DMS153 (cell line): ENCODE measurements around the gene NFKB2.

ENCODE experiments used
- DNase-seq: peaks from one replicate; lab custom pipeline; 2025; lab: John Stamatoyannopoulos, UW

Gene NFKB2

GRCh38 chr10:102395400-102396316, at the start of gene NFKB2:
NFKB2 (plus strand) TSS chr10:102395705; CDS start chr10:102395960, 255 bp downstream.
- peak; percentile 7 for DNase-seq

- peak; percentile 25 for DNase-seq
Observed at GRCh38 chr10:102347236-102347828, 48.2 kb upstream of the NFKB2 start.

- DNase-seq = peak; percentile 58
Observed at GRCh38 chr10:102352066-102352715, 43.3 kb upstream of the NFKB2 start.

- no peak for DNase-seq
Observed at GRCh38 chr10:102354451-102354850, 41.1 kb upstream of the NFKB2 start.

- DNase-seq = no peak
Observed at GRCh38 chr10:102358712-102359382, 36.7 kb upstream of the NFKB2 start.

DNA sequence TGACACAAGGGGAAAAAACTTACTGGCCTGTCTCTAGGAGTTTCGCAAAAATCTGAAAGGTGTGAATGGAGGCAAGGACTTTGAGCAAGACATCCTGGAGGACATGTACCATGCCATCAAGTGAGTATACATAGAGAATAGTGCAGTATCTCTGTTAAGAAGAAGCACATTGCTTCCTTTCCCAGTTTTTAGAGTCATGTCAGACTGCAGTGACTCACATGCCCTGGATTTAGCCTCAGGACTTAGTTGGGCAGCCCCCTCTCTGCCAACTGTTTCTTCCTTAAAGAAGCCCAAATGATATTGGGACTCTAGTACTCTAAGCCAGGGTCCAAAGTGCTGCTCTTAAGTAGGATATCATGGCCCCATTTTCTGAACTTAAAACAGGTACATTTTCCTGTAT, 28.1 kb upstream of the NFKB2 start:
- DNase-seq = no peak

- DNase-seq = no peak
Observed at GRCh38 chr10:102368077-102368476, 27.4 kb upstream of the NFKB2 start.

- no peak for DNase-seq
Observed at GRCh38 chr10:102371295-102371694, 24.2 kb upstream of the NFKB2 start.

DNA sequence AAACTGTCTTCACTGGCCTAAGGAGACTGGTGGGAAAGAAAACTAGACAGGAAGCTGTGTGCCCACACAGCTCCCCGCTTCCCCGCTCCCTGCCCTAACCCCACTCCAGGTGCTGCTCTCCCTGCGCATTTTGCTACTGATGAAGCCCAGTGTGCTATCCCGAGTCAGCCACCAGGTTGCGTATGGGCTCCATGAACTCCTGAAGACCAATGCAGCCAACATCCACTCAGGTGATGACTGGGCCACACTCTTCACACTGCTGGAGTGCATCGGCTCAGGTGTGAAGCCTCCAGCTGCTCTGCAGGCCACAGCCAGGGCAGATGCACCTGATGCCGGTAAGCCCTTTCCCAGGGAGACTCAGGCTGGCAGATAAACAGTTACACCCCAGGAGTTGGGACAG, 20.3 kb upstream of the NFKB2 start:
- DNase-seq = no peak

- no peak for DNase-seq
Observed at GRCh38 chr10:102375867-102376266, 19.6 kb upstream of the NFKB2 start.

DNA sequence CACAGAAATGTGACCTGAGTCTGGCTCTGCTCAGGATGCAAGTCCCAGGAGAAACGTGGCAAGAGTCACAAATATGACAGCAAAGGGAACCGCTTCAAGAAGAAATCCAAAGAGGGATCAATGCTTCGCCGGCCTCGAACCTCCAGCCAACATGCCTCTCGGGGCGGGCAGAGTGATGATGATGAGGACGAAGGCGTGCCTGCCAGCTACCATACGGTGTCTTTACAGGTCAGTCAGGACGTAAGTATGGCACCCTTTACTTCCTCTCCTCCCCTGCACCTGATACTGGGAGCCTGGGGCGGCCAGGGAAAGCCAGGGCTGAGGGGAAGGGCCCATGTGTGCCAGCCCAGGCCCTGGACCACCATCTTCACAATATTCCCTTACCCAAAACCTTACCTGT, 18.6 kb upstream of the NFKB2 start:
- DNase-seq = no peak

GRCh38 chr10:102379383-102379782, 16.1 kb upstream of the NFKB2 start:
- DNase-seq = no peak

DNA sequence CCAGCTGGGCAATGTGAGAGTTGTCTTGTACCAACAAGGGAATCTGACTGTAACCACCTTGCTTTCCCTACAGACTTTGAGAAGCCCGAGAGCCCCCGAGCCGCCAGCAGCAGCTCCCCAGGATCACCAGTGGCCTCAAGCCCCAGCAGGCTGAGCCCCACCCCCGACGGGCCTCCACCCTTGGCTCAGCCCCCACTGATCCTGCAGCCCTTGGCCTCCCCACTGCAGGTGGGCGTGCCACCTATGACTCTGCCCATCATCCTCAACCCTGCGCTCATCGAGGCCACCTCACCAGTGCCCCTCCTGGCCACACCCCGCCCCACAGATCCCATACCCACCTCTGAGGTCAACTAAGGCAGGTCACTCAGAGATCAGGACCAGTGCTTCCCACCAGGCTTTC, 13.5 kb upstream of the NFKB2 start:
- no peak for DNase-seq

DNA sequence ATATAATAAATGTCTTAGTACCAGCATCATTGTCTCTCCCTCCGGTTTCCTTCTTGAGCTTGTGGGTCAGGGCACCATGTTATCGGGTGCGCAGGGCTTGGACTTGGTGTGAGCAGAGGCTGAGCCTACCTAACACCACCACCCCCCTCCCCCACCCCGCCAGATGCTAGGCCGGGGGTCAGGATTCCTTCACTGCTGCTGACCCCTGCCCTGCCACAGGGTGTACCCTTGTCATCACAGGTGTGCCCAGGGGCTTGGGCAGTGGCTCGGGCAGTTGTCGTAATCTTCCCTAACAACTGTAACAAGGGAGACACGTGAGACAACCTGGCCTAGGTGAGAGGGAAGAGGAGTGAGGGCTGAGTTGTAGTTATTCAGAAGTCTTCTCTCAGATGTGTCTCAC, 12.6 kb upstream of the NFKB2 start:
- DNase-seq = no peak

DNA sequence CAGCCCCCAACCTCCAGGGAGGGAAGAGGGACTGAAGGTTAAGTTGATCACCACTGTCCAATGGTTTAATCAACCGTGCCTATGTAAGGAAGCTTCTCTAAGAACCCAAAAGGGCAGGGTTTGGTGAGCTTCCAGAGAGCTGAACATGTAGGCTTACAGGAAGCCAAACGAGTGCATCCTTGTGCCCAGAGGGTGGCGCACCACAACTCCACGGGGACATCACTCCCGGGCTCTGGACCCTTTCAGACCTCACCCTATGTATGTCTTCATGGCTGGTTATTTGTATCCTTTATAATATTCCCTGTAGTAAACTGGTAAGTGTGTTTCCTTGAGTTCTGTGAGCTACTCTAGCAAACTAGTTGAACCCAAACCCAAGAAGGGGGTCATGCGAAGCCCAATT, 11.5 kb upstream of the NFKB2 start:
- DNase-seq = no peak

GRCh38 chr10:102384606-102385429, 10.7 kb upstream of the NFKB2 start:
- DNase-seq = no peak

- no peak for DNase-seq
Observed at GRCh38 chr10:102389894-102390293, 5.6 kb upstream of the NFKB2 start.

- no peak for DNase-seq
Observed at GRCh38 chr10:102392306-102392705, 3.2 kb upstream of the NFKB2 start.

GRCh38 chr10:102393411-102394078, 2.0 kb upstream of the NFKB2 start:
- no peak for DNase-seq

GRCh38 chr10:102394079-102394800, 1.3 kb upstream of the NFKB2 start:
- peak; percentile 72 for DNase-seq
